Panc1 (cell line): ENCODE results near the gene AGBL3. TPM values are rescaled to one million over a fixed set of nuclear protein-coding genes. Genes with fewer than 3 reads are reported as not detected.
A peak's percentile ranks its signal among the peaks of the same experiment; 100 is the strongest.

ENCODE experiments used
- ATAC-seq: fragments of 200-7000 bp; cut with Tn5 transposase; 2 replicates; pipeline ENCODE4 v1.9.1; 2020; ENCODE audit warnings: mild to moderate bottlenecking, moderate library complexity
- BruUV-seq: library from RNA; stranded (reverse); fragments of 400-500 nt; replicated peaks from 2 replicates; lab custom pipeline; 2021; lab: Mats Ljungman, UMichigan
- CTCF ChIA-PET: fragments of 300-600 bp; sonication (Branson Sonifier 250); formaldehyde crosslinking; loops from one replicate; lab custom pipeline; 2022; ENCODE audit warnings: antibody characterized with exemption; lab: Charles Lee
- POLR2A ChIA-PET: fragments of 300-600 bp; sonication (Branson Sonifier 250); formaldehyde crosslinking; loops from one replicate; lab custom pipeline; 2022; ENCODE audit warnings: antibody characterized with exemption; lab: Charles Lee
- DNase-seq: peaks from one replicate; pipeline ENCODE4 v3.0.0-alpha.2; 2010; ENCODE audit warnings: low read depth, low spot score
- H3K27ac ChIP-seq: 2 replicates; pipeline ENCODE4 v1.5.1; 2011; ENCODE audit warnings: mild to moderate bottlenecking, low read length, inconsistent platforms
- H3K27me3 ChIP-seq: fragments of 200-500 bp; sonication (Bioruptor generic); 2 replicates; pipeline ENCODE4 v1.6.0; 2014; ENCODE audit warnings: low read length, inconsistent platforms; ENCODE audit not compliant: control insufficient read depth, insufficient read depth
- H3K36me3 ChIP-seq: fragments of 200-500 bp; sonication (Bioruptor generic); 2 replicates; pipeline ENCODE4 v1.5.1; 2014; ENCODE audit warnings: inconsistent platforms, mild to moderate bottlenecking, low read length, moderate library complexity; ENCODE audit not compliant: control insufficient read depth, insufficient read depth
- H3K4me1 ChIP-seq: 2 replicates; pipeline ENCODE4 v1.5.1; 2011; ENCODE audit warnings: inconsistent platforms, mild to moderate bottlenecking, low read length, moderate library complexity; ENCODE audit not compliant: control insufficient read depth, insufficient read depth
- H3K4me3 ChIP-seq, 2 experiments: 2 replicates each; pipeline ENCODE4 v1.5.1; 2011 to 2012; ENCODE audit warnings: low read depth in 2 of 2, low read length in 2 of 2, mild to moderate bottlenecking in 2 of 2, inconsistent platforms in 1 of 2, moderate library complexity in 1 of 2
- H3K9me3 ChIP-seq: fragments of 200-500 bp; sonication (Bioruptor generic); 2 replicates; pipeline ENCODE4 v1.5.1; 2014; ENCODE audit warnings: low read depth, mild to moderate bottlenecking, inconsistent platforms, low read length, moderate library complexity; ENCODE audit not compliant: control insufficient read depth, insufficient read depth
- POLR2AphosphoS5 ChIP-seq: IDR thresholded peaks from 2 replicates; pipeline ENCODE4 v1.6.1; 2012; ENCODE audit warnings: mild to moderate bottlenecking, low read depth, low read length, moderate library complexity
- SIN3A ChIP-seq: IDR thresholded peaks from 2 replicates; pipeline ENCODE4 v1.6.1; 2012; ENCODE audit warnings: low read depth, mild to moderate bottlenecking, low read length, moderate library complexity, borderline replicate concordance; ENCODE audit not compliant: insufficient read depth
- TCF7L2 ChIP-seq: IDR thresholded peaks from 2 replicates; pipeline ENCODE4 v1.6.1; 2011; ENCODE audit warnings: mild to moderate bottlenecking, low read depth, low read length, inconsistent platforms
- in situ Hi-C: cut with HindIII; loops from 2 replicates; pipeline ENCODE4 v1.10.0; 2016; ENCODE audit warnings: low sequenced_read_pairs, low pct_unique_long_range_greater_than_20kb
- intact Hi-C: fragments of 100-400 bp; cut with micrococcal nuclease; formaldehyde crosslinking; loops from one replicate; pipeline ENCODE4 v1.10.0; 2022; ENCODE audit not compliant: unreplicated experiment
- total RNA-seq: library from RNA; stranded (reverse); gene quantifications from one replicate; pipeline ENCODE4 v1.2.1, GENCODE V29; 2021; ENCODE audit not compliant: unreplicated experiment
- TF ChIP-seq, protein P1 (sequence below): fragments of 450-650 bp; IDR thresholded peaks from 2 replicates; pipeline ENCODE4 v1.5.1; 2017; ENCODE audit warnings: mild to moderate bottlenecking
- TF ChIP-seq, protein P2 (sequence below), 2 experiments: IDR thresholded peaks; 2 replicates each; pipeline ENCODE4 v1.6.1; 2011 to 2012; ENCODE audit warnings: low read depth in 2 of 2, control low read depth in 1 of 2, low read length in 1 of 2, mild to moderate bottlenecking in 1 of 2, moderate library complexity in 1 of 2; ENCODE audit not compliant: insufficient read depth in 1 of 2

AGBL3 gene
- total RNA-seq, 1 experiment from 2014 or later: 2.5 TPM

DNA sequence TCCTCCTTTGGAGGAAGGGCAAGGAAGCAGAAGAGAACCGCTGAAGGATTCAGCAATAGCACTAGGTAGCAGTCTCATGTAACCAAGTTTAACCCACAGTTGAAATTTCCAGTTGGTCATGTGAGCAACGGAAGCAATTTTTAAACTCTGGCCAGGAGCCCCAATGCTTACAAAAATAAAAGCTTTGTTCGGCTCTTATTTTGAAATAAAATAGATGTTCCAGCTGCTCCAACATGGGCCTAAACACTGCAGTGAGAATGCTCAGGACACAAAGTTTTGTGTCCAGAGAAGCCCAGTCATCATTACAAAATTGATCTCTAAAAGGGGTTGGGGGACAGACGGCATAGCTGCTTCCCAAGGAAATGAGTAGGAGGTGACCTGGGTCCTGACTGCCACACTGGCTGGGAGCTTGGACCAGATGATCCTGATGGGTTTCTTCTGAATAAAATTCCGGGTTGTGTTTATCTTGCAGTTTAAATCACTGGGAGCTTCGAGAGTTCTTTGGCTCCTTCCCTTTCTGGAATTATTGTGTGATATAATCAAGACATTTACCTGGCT, 161.1 kb downstream of the AGBL3 start:
- POLR2A ChIA-PET: interaction anchor here (0.5 kb wide), 1 partner anchor 668 kb away, joined by 3 read pairs; no protein-coding TSS in a partner anchor
- Histone ChIP-seq H3K4me3 (peak overlapping the region; percentile 42 to 74), H3K4me1 (peaks cover 15% of the 10 kb centered on the region), H3K9me3 (no peaks in the 10 kb centered on the region), H3K27me3 (no peaks in the 10 kb centered on the region), H3K27ac (peak overlapping the region; percentile 86), H3K36me3 (no peaks in the 10 kb centered on the region)
- BruUV-seq: no TSS peak
- in situ Hi-C loops: no loop called here
- CTCF ChIA-PET: interaction anchor here (0.5 kb wide), 1 partner anchor 205 kb away, joined by 5 read pairs; no protein-coding TSS in a partner anchor
- intact Hi-C loops: loop anchor here (10.0 kb wide), 1 partner anchor 153 kb away; no protein-coding TSS in a partner anchor
- peak; percentile 46 for ATAC-seq
- peak; percentile 24 for DNase-seq
- TF ChIP-seq, protein P1, sequence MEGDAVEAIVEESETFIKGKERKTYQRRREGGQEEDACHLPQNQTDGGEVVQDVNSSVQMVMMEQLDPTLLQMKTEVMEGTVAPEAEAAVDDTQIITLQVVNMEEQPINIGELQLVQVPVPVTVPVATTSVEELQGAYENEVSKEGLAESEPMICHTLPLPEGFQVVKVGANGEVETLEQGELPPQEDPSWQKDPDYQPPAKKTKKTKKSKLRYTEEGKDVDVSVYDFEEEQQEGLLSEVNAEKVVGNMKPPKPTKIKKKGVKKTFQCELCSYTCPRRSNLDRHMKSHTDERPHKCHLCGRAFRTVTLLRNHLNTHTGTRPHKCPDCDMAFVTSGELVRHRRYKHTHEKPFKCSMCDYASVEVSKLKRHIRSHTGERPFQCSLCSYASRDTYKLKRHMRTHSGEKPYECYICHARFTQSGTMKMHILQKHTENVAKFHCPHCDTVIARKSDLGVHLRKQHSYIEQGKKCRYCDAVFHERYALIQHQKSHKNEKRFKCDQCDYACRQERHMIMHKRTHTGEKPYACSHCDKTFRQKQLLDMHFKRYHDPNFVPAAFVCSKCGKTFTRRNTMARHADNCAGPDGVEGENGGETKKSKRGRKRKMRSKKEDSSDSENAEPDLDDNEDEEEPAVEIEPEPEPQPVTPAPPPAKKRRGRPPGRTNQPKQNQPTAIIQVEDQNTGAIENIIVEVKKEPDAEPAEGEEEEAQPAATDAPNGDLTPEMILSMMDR: no peak
- TF ChIP-seq POLR2AphosphoS5 (no peak), TCF7L2 (no peak), SIN3A (no peak)
- TF ChIP-seq, protein P2, sequence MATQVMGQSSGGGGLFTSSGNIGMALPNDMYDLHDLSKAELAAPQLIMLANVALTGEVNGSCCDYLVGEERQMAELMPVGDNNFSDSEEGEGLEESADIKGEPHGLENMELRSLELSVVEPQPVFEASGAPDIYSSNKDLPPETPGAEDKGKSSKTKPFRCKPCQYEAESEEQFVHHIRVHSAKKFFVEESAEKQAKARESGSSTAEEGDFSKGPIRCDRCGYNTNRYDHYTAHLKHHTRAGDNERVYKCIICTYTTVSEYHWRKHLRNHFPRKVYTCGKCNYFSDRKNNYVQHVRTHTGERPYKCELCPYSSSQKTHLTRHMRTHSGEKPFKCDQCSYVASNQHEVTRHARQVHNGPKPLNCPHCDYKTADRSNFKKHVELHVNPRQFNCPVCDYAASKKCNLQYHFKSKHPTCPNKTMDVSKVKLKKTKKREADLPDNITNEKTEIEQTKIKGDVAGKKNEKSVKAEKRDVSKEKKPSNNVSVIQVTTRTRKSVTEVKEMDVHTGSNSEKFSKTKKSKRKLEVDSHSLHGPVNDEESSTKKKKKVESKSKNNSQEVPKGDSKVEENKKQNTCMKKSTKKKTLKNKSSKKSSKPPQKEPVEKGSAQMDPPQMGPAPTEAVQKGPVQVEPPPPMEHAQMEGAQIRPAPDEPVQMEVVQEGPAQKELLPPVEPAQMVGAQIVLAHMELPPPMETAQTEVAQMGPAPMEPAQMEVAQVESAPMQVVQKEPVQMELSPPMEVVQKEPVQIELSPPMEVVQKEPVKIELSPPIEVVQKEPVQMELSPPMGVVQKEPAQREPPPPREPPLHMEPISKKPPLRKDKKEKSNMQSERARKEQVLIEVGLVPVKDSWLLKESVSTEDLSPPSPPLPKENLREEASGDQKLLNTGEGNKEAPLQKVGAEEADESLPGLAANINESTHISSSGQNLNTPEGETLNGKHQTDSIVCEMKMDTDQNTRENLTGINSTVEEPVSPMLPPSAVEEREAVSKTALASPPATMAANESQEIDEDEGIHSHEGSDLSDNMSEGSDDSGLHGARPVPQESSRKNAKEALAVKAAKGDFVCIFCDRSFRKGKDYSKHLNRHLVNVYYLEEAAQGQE (IDR thresholded peaks at IDR 0.05; ENCODE audit: insufficient read depth in 1 of 2, low read depth in 2 of 2, low read length in 1 of 2): no peak

DNA sequence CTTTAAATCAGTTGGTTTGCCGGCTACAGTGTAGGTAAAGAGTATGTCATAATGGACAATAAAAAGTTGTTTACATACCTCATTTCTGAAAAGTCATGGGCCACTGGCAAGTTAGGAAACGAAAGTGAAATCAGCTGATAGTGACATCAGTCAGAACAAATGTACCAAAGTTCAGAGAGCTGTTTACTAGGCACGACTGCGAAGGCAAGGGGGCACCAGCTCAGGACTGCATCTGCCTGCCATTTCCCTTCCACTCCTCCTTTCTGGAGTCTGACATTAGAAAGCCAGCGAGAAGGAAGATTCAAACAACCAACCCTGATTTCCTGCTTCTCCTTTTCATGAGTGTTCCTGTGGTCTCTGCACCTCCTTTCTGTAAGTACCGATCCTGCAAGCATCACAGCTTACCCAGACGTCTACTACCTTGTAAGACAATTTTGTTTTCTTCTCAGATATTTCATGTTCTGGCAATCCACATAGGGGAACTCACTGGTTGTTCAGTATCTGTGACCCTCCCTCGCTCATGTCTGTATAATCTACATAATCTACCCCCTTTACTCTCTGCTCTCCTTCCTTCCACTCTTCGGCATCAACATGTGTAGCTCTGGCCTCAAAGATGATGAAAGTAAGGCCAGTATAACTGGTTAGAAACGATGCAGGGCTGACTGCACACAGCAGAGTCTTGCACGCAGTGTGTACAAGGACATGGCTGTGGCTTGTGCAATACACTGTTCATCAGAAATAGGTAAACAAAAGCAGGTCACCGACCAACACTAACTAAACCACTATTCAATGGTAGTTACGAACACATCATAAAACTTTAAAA, 161.8 kb downstream of the AGBL3 start, which contains the start of gene TMEM140:
Gene TMEM140, plus strand, starts transcription at position 174 of the 823 bp plus-strand sequence. CDS start 16,370 bp downstream, outside the sequence.
- H3K36me3 ChIP-seq: no peaks in the 10 kb centered on the region
- no peaks in the 10 kb centered on the region for H3K27me3 ChIP-seq
- peaks cover 15% of the 10 kb centered on the region for H3K4me1 ChIP-seq
- TF ChIP-seq POLR2AphosphoS5: no peak
- TF ChIP-seq, protein P2 (IDR thresholded peaks at IDR 0.05; ENCODE audit: insufficient read depth in 1 of 2, low read depth in 2 of 2, low read length in 1 of 2): no peak
- TF ChIP-seq TCF7L2: no peak
- 0 out of 2 replicates have a peak, but pooled peaks have one; percentile 72 for TF ChIP-seq SIN3A
- TF ChIP-seq, protein P1: no peak
- CTCF ChIA-PET: interaction anchor here (0.5 kb wide), 1 partner anchor 205 kb away, joined by 5 read pairs; no protein-coding TSS in a partner anchor
- H3K27ac ChIP-seq: peak within 1 kb of the TSS; percentile 86
- H3K4me3 ChIP-seq: peak within 1 kb of the TSS; percentile 42 to 74
- ATAC-seq: peak; percentile 91
- H3K9me3 ChIP-seq: no peaks in the 10 kb centered on the region
- intact Hi-C loops (loop anchor here (10.0 kb wide), 1 partner anchor 153 kb away; no protein-coding TSS in a partner anchor), in situ Hi-C loops (no loop called here)
- POLR2A ChIA-PET: interaction anchor here (0.5 kb wide), 2 partner anchors 24 to 669 kb away, joined by 3 read pairs; no protein-coding TSS in a partner anchor
- BruUV-seq: TSS peak; percentile 73
- DNase-seq: peak; percentile 84
